Dermis microvascular lymphatic vessel endothelial cell (primary cell): ENCODE data around the gene PLCG1. TPM values are rescaled to one million over a fixed set of nuclear protein-coding genes. Genes with fewer than 3 reads are reported as not detected.
"Not testable (repeated sequence)": the region's sequence is repeated elsewhere in the genome, so short reads cannot be mapped to it uniquely, and the experiment has no call there.

ENCODE experiments used
- DNase-seq, 2 donors: peaks; one replicate each; pipeline versions ENCODE4 v3.0.0 to v3.0.0-alpha.2; 2010; ENCODE audit warnings: low read depth in 2 of 2
- total RNA-seq: library from RNA; depleted of rRNA; stranded (reverse); fragments of >200 nt; gene quantifications from 2 replicates; pipeline ENCODE4 v1.2.1, GENCODE V29; 2014

The PLCG1 gene
- total RNA-seq, 1 donor from 2014 or later, result 112 TPM

GRCh38 chr20:41124451-41125094, 12.8 kb upstream of the PLCG1 start:
- no peak for DNase-seq

- DNase-seq, result no peak
These were observed 11.5 kb upstream of the PLCG1 start for GRCh38 chr20:41125530-41126457.

- DNase-seq, result no peak
These were observed 10.6 kb upstream of the PLCG1 start for GRCh38 chr20:41126719-41127118.

GRCh38 chr20:41128317-41128716, 9.0 kb upstream of the PLCG1 start:
- not testable (repeated sequence) for DNase-seq

- no peak for DNase-seq
These were observed 5.6 kb upstream of the PLCG1 start for GRCh38 chr20:41131594-41132387.

- not testable (repeated sequence) for DNase-seq
These were observed 5.0 kb upstream of the PLCG1 start for GRCh38 chr20:41132388-41132775.

- no peak for DNase-seq
These were observed 3.5 kb upstream of the PLCG1 start for GRCh38 chr20:41133709-41134361.

- DNase-seq, result no peak
These were observed 2.8 kb upstream of the PLCG1 start for GRCh38 chr20:41134362-41135186.

- DNase-seq, result peak in 1 of 2 donors; percentile 64
These were observed 2.0 kb upstream of the PLCG1 start for GRCh38 chr20:41135187-41135887.

GRCh38 chr20:41135888-41136679, 1.3 kb upstream of the PLCG1 start:
- DNase-seq, result no peak

- peak; percentile 51 to 80 for DNase-seq
These were observed 501 bp downstream of the PLCG1 start for GRCh38 chr20:41137614-41138474.

- DNase-seq, result peak in 1 of 2 donors; percentile 42
These were observed 1.3 kb downstream of the PLCG1 start for GRCh38 chr20:41138475-41139226.

- no peak for DNase-seq
These were observed 2.1 kb downstream of the PLCG1 start for GRCh38 chr20:41139227-41140093.

GRCh38 chr20:41140226-41141133, 3.1 kb downstream of the PLCG1 start:
- DNase-seq, result no peak

- peak; percentile 90 to 94 for DNase-seq
These were observed 3.9 kb downstream of the PLCG1 start for GRCh38 chr20:41141153-41141815.
